Retinal pigment epithelial cell (primary cell): ENCODE measurements around the gene RMND5B.

Experiments
- DNase-seq: peaks from one replicate; pipeline ENCODE4 v3.0.0-alpha.2; 2010; ENCODE audit warnings: low read depth
- H3K4me3 ChIP-seq: 2 replicates; pipeline ENCODE4 v1.5.1; 2011; ENCODE audit warnings: mild to moderate bottlenecking, low read length, control low read depth, moderate library complexity
- CTCF ChIP-seq: conservative IDR thresholded peaks from 2 replicates; pipeline ENCODE4 v1.5.1; 2011; ENCODE audit warnings: low read depth, low read length, control low read depth, inconsistent platforms

Gene RMND5B

GRCh38 chr5:178093134-178093533 lies 37.7 kb upstream of the RMND5B start:
- DNase-seq = no peak
- no peak overlapping the region for H3K4me3 ChIP-seq
- no peak for TF ChIP-seq CTCF

- TF ChIP-seq CTCF = no peak
- no peak overlapping the region for H3K4me3 ChIP-seq
- DNase-seq = no peak
Observed at GRCh38 chr5:178094345-178094744, 36.5 kb upstream of the RMND5B start.

GRCh38 chr5:178098685-178099084 lies 32.1 kb upstream of the RMND5B start:
- TF ChIP-seq CTCF = no peak
- no peak overlapping the region for H3K4me3 ChIP-seq
- no peak for DNase-seq

GRCh38 chr5:178103612-178104011 lies 27.2 kb upstream of the RMND5B start:
- DNase-seq = no peak

GRCh38 chr5:178104492-178104891 lies 26.3 kb upstream of the RMND5B start:
- no peak for TF ChIP-seq CTCF
- H3K4me3 ChIP-seq = no peak overlapping the region
- no peak for DNase-seq

More at GRCh38 chr5:178103612-178104011, 27.2 kb upstream of the RMND5B start:
- H3K4me3 ChIP-seq = no peak overlapping the region
- TF ChIP-seq CTCF = no peak

GRCh38 chr5:178106086-178106485 lies 24.7 kb upstream of the RMND5B start:
- no peak for TF ChIP-seq CTCF
- no peak overlapping the region for H3K4me3 ChIP-seq
- no peak for DNase-seq

- no peak for TF ChIP-seq CTCF
- DNase-seq = no peak
- no peak overlapping the region for H3K4me3 ChIP-seq
Observed at GRCh38 chr5:178106556-178107239, 24.1 kb upstream of the RMND5B start.
